ENCODE data around the gene LYZL1. TPM values are rescaled to one million over a fixed set of nuclear protein-coding genes. Genes with fewer than 3 reads are reported as not detected.

LYZL1 gene
- total RNA-seq, 1 experiment from 2014 or later, result not detected

DNA sequence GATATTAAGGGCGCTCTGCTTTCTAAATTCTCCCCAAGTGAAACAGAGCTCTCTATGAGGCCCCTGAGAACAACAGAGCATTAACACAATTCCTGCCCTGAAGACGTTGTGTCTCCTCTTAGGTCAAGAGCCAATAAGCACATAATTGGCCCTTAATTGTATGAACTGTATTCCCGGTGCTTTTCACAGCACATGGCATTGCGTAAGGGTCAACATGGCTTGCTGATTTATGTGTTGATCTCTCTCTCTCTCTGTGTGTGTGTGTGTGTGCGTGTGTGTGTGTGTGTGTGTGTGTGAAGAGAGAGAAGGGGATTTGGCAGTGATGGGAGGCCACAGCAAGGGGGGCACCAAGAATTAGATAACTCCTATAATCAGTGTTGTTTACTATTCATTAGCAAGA, 40.5 kb downstream of the LYZL1 start:
- no peaks in the 10 kb centered on the region for H3K9me2 ChIP-seq (ENCODE audit: insufficient read depth)
- H3K9me3 ChIP-seq (ENCODE audit: control insufficient read depth in 1 of 2, insufficient read depth in 1 of 2, low read depth in 1 of 2, low read length in 2 of 2), result no peaks in the 10 kb centered on the region
- DNase-seq (ENCODE audit: low read depth, low spot score) (no peak), ATAC-seq (no peak)
- no TSS peak for BruUV-seq (replicated peaks)
- no peak overlapping the region for H3K4me3 ChIP-seq (replicated peaks in 1 of 2; ENCODE audit: low read depth in 1 of 2, low read length in 2 of 2)
- no peaks in the 10 kb centered on the region for H4K20me1 ChIP-seq (ENCODE audit: insufficient read depth)
- H2AFZ ChIP-seq (ENCODE audit: low read depth, low read length, poor library complexity, severe bottlenecking), result no peak overlapping the region
- POLR2A ChIA-PET, result no interaction called here
- CTCF ChIA-PET, result no interaction called here
- no peak for TF ChIP-seq TCF7L2 (IDR thresholded peaks at IDR 0.05; ENCODE audit: borderline replicate concordance, extremely low read depth, insufficient read depth, insufficient read length)
- TF ChIP-seq, protein P1, sequence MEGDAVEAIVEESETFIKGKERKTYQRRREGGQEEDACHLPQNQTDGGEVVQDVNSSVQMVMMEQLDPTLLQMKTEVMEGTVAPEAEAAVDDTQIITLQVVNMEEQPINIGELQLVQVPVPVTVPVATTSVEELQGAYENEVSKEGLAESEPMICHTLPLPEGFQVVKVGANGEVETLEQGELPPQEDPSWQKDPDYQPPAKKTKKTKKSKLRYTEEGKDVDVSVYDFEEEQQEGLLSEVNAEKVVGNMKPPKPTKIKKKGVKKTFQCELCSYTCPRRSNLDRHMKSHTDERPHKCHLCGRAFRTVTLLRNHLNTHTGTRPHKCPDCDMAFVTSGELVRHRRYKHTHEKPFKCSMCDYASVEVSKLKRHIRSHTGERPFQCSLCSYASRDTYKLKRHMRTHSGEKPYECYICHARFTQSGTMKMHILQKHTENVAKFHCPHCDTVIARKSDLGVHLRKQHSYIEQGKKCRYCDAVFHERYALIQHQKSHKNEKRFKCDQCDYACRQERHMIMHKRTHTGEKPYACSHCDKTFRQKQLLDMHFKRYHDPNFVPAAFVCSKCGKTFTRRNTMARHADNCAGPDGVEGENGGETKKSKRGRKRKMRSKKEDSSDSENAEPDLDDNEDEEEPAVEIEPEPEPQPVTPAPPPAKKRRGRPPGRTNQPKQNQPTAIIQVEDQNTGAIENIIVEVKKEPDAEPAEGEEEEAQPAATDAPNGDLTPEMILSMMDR (IDR thresholded peaks at IDR 0.05 in 2 of 3, conservative IDR thresholded peaks at IDR 0.05 in 1 of 3; ENCODE audit: borderline replicate concordance in 1 of 3, insufficient read depth in 1 of 3, low read depth in 2 of 3, low read length in 2 of 3), result no peak
- TF ChIP-seq SP1 (IDR thresholded peaks at IDR 0.05; ENCODE audit: low read depth), result no peak
- no peak for TF ChIP-seq SIN3A (IDR thresholded peaks at IDR 0.05; ENCODE audit: low read depth)
- no peak for TF ChIP-seq POLR2A (IDR thresholded peaks at IDR 0.05; ENCODE audit: borderline replicate concordance, extremely low read depth, insufficient read depth, insufficient read length)
- no peak for TF ChIP-seq YY1 (IDR thresholded peaks at IDR 0.05; ENCODE audit: extremely low read depth, insufficient replicate concordance, low read depth, low read length)
- TF ChIP-seq, protein P2, sequence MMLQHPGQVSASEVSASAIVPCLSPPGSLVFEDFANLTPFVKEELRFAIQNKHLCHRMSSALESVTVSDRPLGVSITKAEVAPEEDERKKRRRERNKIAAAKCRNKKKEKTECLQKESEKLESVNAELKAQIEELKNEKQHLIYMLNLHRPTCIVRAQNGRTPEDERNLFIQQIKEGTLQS (IDR thresholded peaks at IDR 0.05), result no peak
- TF ChIP-seq, protein P3, sequence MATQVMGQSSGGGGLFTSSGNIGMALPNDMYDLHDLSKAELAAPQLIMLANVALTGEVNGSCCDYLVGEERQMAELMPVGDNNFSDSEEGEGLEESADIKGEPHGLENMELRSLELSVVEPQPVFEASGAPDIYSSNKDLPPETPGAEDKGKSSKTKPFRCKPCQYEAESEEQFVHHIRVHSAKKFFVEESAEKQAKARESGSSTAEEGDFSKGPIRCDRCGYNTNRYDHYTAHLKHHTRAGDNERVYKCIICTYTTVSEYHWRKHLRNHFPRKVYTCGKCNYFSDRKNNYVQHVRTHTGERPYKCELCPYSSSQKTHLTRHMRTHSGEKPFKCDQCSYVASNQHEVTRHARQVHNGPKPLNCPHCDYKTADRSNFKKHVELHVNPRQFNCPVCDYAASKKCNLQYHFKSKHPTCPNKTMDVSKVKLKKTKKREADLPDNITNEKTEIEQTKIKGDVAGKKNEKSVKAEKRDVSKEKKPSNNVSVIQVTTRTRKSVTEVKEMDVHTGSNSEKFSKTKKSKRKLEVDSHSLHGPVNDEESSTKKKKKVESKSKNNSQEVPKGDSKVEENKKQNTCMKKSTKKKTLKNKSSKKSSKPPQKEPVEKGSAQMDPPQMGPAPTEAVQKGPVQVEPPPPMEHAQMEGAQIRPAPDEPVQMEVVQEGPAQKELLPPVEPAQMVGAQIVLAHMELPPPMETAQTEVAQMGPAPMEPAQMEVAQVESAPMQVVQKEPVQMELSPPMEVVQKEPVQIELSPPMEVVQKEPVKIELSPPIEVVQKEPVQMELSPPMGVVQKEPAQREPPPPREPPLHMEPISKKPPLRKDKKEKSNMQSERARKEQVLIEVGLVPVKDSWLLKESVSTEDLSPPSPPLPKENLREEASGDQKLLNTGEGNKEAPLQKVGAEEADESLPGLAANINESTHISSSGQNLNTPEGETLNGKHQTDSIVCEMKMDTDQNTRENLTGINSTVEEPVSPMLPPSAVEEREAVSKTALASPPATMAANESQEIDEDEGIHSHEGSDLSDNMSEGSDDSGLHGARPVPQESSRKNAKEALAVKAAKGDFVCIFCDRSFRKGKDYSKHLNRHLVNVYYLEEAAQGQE (IDR thresholded peaks at IDR 0.05; ENCODE audit: low read depth), result no peak
- no peak for TF ChIP-seq POLR2AphosphoS5 (IDR thresholded peaks at IDR 0.05; ENCODE audit: low read depth, low read length)
- TF ChIP-seq EZH2 (IDR thresholded peaks at IDR 0.05), result no peak
- no peak for TF ChIP-seq EGR1 (IDR thresholded peaks at IDR 0.05; ENCODE audit: low read depth)
- no peak overlapping the region for H3K4me2 ChIP-seq (ENCODE audit: low read length)
- H3K9ac ChIP-seq (ENCODE audit: low read length), result no peak overlapping the region
- no peaks in the 10 kb centered on the region for H3K27me3 ChIP-seq (ENCODE audit: insufficient read depth, low read length)
- H3K79me2 ChIP-seq (ENCODE audit: insufficient read depth, low read length), result no peaks in the 10 kb centered on the region
- H3K27ac ChIP-seq (ENCODE audit: low read depth, low read length), result no peak overlapping the region
- H3K36me3 ChIP-seq (ENCODE audit: control insufficient read depth in 1 of 2, insufficient read depth in 2 of 2, low read length in 2 of 2), result no peaks in the 10 kb centered on the region
- intact Hi-C loops (cut with micrococcal nuclease), result no loop called here
- no peaks in the 10 kb centered on the region for H3K4me1 ChIP-seq (ENCODE audit: control insufficient read depth in 1 of 2, insufficient read depth in 2 of 2, low read length in 2 of 2)
- RAD21 ChIA-PET (ENCODE audit: low non-redundant PET in 1 of 2, low total read pairs in 2 of 2, uncharacterized antibody in 2 of 2, unreplicated experiment in 2 of 2), result no interaction called here
